HG03520 (cell line): Measurements from ENCODE around the gene AKR1D1.

Source experiments
- ATAC-seq: cut with Tn5 transposase; IDR thresholded peaks from one replicate; pipeline ENCODE4 v1.9.1; 2021; ENCODE audit warnings: mild to moderate bottlenecking, moderate library complexity; ENCODE audit not compliant: unreplicated experiment

AKR1D1 gene

GRCh38 chr7:138161600-138162081, 85.4 kb downstream of the AKR1D1 start:
- peak; percentile 100 for ATAC-seq

- no peak for ATAC-seq
These were observed 86.0 kb downstream of the AKR1D1 start for GRCh38 chr7:138162236-138162635.

- no peak for ATAC-seq
These were observed 87.5 kb downstream of the AKR1D1 start for GRCh38 chr7:138163800-138164199.

- ATAC-seq, result no peak
These were observed 88.5 kb downstream of the AKR1D1 start for GRCh38 chr7:138164804-138165203.

GRCh38 chr7:138166681-138167080, 90.4 kb downstream of the AKR1D1 start:
- no peak for ATAC-seq

GRCh38 chr7:138167222-138167621, 91.0 kb downstream of the AKR1D1 start:
- no peak for ATAC-seq

GRCh38 chr7:138167869-138168296, 91.6 kb downstream of the AKR1D1 start:
- no peak for ATAC-seq
